PC-3 (cell line): ENCODE measurements around the gene CAMK2N2. TPM values are rescaled to one million over a fixed set of nuclear protein-coding genes. Genes with fewer than 3 reads are reported as not detected.

Experiments
- ATAC-seq: fragments of 200-7000 bp; cut with Tn5 transposase; 2 replicates; pipeline ENCODE4 v1.9.1; 2020; ENCODE audit warnings: mild to moderate bottlenecking, moderate library complexity
- BruUV-seq: library from RNA; stranded (reverse); fragments of 400-500 nt; replicated peaks from 2 replicates; lab custom pipeline; 2021; lab: Mats Ljungman, UMichigan
- CTCF ChIA-PET: fragments of 300-600 bp; sonication (Branson Sonifier 250); formaldehyde crosslinking; loops from one replicate; lab custom pipeline; 2022; ENCODE audit warnings: antibody characterized with exemption; lab: Charles Lee
- POLR2A ChIA-PET: fragments of 300-600 bp; sonication (Branson Sonifier 250); formaldehyde crosslinking; loops from one replicate; lab custom pipeline; 2022; ENCODE audit warnings: antibody characterized with exemption; ENCODE audit not compliant: unreplicated experiment; lab: Charles Lee
- DNase-seq: peaks from one replicate; pipeline ENCODE4 v3.0.0-alpha.2; 2015
- H2AFZ ChIP-seq: fragments of 300-600 bp; sonication (generic); 2 replicates; pipeline ENCODE4 v1.6.0; 2016; ENCODE audit warnings: antibody characterized with exemption, low read length
- H3F3A ChIP-seq: fragments of 300-600 bp; sonication (generic); one replicate; pipeline ENCODE4 v1.6.0; 2017; ENCODE audit warnings: antibody characterized with exemption, low read length, control low read depth, mild to moderate bottlenecking; ENCODE audit not compliant: unreplicated experiment
- H3K27ac ChIP-seq: fragments of 300-600 bp; sonication (generic); 2 replicates; pipeline ENCODE4 v1.5.1; 2016; ENCODE audit warnings: mild to moderate bottlenecking, low read length
- H3K27me3 ChIP-seq: fragments of 300-600 bp; sonication (generic); 2 replicates; pipeline ENCODE4 v1.6.1; 2016; ENCODE audit warnings: low read length, mixed read lengths
- H3K36me3 ChIP-seq: fragments of 300-600 bp; sonication (generic); 2 replicates; pipeline ENCODE4 v1.6.1; 2016; ENCODE audit warnings: low read depth, mixed run types, low read length, mixed read lengths
- H3K4me1 ChIP-seq: fragments of 300-600 bp; sonication (generic); 2 replicates; pipeline ENCODE4 v1.5.1; 2016; ENCODE audit warnings: low read length; ENCODE audit not compliant: insufficient read depth
- H3K4me2 ChIP-seq: fragments of 300-600 bp; sonication (generic); 2 replicates; pipeline ENCODE4 v1.6.0; 2016; ENCODE audit warnings: low read length
- H3K4me3 ChIP-seq: fragments of 300-600 bp; sonication (generic); 2 replicates; pipeline ENCODE4 v1.5.1; 2016; ENCODE audit warnings: mild to moderate bottlenecking, low read length, mixed read lengths
- H3K79me2 ChIP-seq: fragments of 300-600 bp; sonication (generic); 2 replicates; pipeline ENCODE4 v1.6.1; 2017; ENCODE audit warnings: low read length, mixed read lengths
- H3K9ac ChIP-seq: fragments of 300-600 bp; sonication (generic); 2 replicates; pipeline ENCODE4 v1.6.0; 2016; ENCODE audit warnings: mild to moderate bottlenecking, low read length
- H3K9me2 ChIP-seq: fragments of 300-600 bp; sonication (generic); replicated peaks from 2 replicates; pipeline ENCODE4 v1.6.1; 2016; ENCODE audit warnings: mixed run types, low read length, mixed read lengths
- H3K9me3 ChIP-seq: fragments of 300-600 bp; sonication (generic); 2 replicates; pipeline ENCODE4 v1.6.1; 2016; ENCODE audit warnings: low read length, mixed read lengths
- H4K20me1 ChIP-seq: fragments of 300-600 bp; sonication (generic); 2 replicates; pipeline ENCODE4 v1.6.1; 2016; ENCODE audit warnings: low read length, mixed read lengths
- CTCF ChIP-seq: fragments of 300-600 bp; sonication (generic); conservative IDR thresholded peaks from 2 replicates; pipeline ENCODE4 v1.5.1; 2017; ENCODE audit warnings: antibody characterized with exemption, low read depth, mild to moderate bottlenecking, low read length
- EZH2 ChIP-seq: fragments of 300-600 bp; sonication (generic); IDR thresholded peaks from one replicate; pipeline ENCODE4 v1.6.1; 2017; ENCODE audit warnings: antibody characterized with exemption, mild to moderate bottlenecking, low read length; ENCODE audit not compliant: unreplicated experiment
- EZH2phosphoT487 ChIP-seq: fragments of 300-600 bp; sonication (generic); IDR thresholded peaks from 2 replicates; pipeline ENCODE4 v1.6.1; 2018; ENCODE audit warnings: mild to moderate bottlenecking, antibody characterized with exemption, low read length, borderline replicate concordance
- intact Hi-C: fragments of 100-400 bp; cut with micrococcal nuclease; formaldehyde crosslinking; loops from 2 replicates; pipeline ENCODE4 v1.9.0; 2023
- total RNA-seq: library from RNA; depleted of rRNA; stranded (reverse); fragments of >200 nt; gene quantifications from 2 replicates; pipeline ENCODE4 v1.2.3, GENCODE V29; 2014

CAMK2N2 gene
- total RNA-seq, 1 experiment from 2014 or later, result 1.1 TPM

- H3K9me2 ChIP-seq, result no peaks in the 10 kb centered on the region
- no peak overlapping the region for H2AFZ ChIP-seq
- no peak overlapping the region for H3K4me3 ChIP-seq
- H3K4me2 ChIP-seq, result no peak overlapping the region
- ATAC-seq, result no peak
- no peak overlapping the region for H3K27ac ChIP-seq
- H3K36me3 ChIP-seq, result no peaks in the 10 kb centered on the region
- no peak for DNase-seq
- ChIA-PET POLR2A (no interaction called here), CTCF (no interaction called here)
- H3K27me3 ChIP-seq, result peaks cover 10% of the 10 kb centered on the region
- TF ChIP-seq CTCF (no peak), EZH2 (no peak), EZH2phosphoT487 (no peak)
- intact Hi-C loops, result loop anchor here (5.0 kb wide), 1 partner anchor 46 kb away; the partner anchor contains the start of gene ABCF3
- no peak overlapping the region for H3K9ac ChIP-seq
- H3F3A ChIP-seq, result no peaks in the 10 kb centered on the region
- peaks cover 19% of the 10 kb centered on the region for H3K4me1 ChIP-seq
- no peaks in the 10 kb centered on the region for H3K79me2 ChIP-seq
- no peaks in the 10 kb centered on the region for H3K9me3 ChIP-seq
- BruUV-seq, result no TSS peak
- no peaks in the 10 kb centered on the region for H4K20me1 ChIP-seq
These were observed 28.1 kb downstream of the CAMK2N2 start for GRCh38 chr3:184233127-184233843.

- H2AFZ ChIP-seq, result no peak overlapping the region
- intact Hi-C loops, result loop anchor here (5.0 kb wide), 1 partner anchor 44 kb away; the partner anchor contains the start of gene ABCF3
- no peaks in the 10 kb centered on the region for H3K9me2 ChIP-seq
- H4K20me1 ChIP-seq, result no peaks in the 10 kb centered on the region
- peaks cover 19% of the 10 kb centered on the region for H3K4me1 ChIP-seq
- H3K36me3 ChIP-seq, result no peaks in the 10 kb centered on the region
- no peak for DNase-seq
- BruUV-seq, result no TSS peak
- ChIA-PET CTCF (no interaction called here), POLR2A (no interaction called here)
- no peak for ATAC-seq
- no peaks in the 10 kb centered on the region for H3K79me2 ChIP-seq
- peaks cover 10% of the 10 kb centered on the region for H3K27me3 ChIP-seq
- no peaks in the 10 kb centered on the region for H3F3A ChIP-seq
- TF ChIP-seq EZH2phosphoT487 (no peak), CTCF (no peak), EZH2 (no peak)
- no peak overlapping the region for H3K27ac ChIP-seq
- H3K9me3 ChIP-seq, result no peaks in the 10 kb centered on the region
- H3K4me2 ChIP-seq, result no peak overlapping the region
- H3K4me3 ChIP-seq, result no peak overlapping the region
- no peak overlapping the region for H3K9ac ChIP-seq
These were observed 29.7 kb downstream of the CAMK2N2 start for GRCh38 chr3:184231671-184232070.
